Parathyroid adenoma (tissue), 2 donors: ENCODE measurements around the gene LRRC8B.
"Not testable (repeated sequence)": the region's sequence is repeated elsewhere in the genome, so short reads cannot be mapped to it uniquely, and the experiment has no call there.

Experiments used
- H2AFZ ChIP-seq: fragments of 300-600 bp; sonication (generic); one replicate; pipeline ENCODE4 v1.7.0; 2017; ENCODE audit warnings: antibody characterized with exemption, mild to moderate bottlenecking
- H3K27ac ChIP-seq: fragments of 300-600 bp; sonication (generic); one replicate; pipeline ENCODE4 v1.7.0; 2017
- H3K27me3 ChIP-seq: fragments of 300-600 bp; sonication (generic); one replicate; pipeline ENCODE4 v1.7.0; 2017; ENCODE audit warnings: low read length; ENCODE audit not compliant: control insufficient read depth, insufficient read depth
- H3K36me3 ChIP-seq: fragments of 300-600 bp; sonication (generic); one replicate; pipeline ENCODE4 v1.7.0; 2017; ENCODE audit warnings: low read length; ENCODE audit not compliant: control insufficient read depth, insufficient read depth
- H3K4me1 ChIP-seq: fragments of 300-600 bp; sonication (generic); one replicate; pipeline ENCODE4 v1.7.0; 2017; ENCODE audit warnings: control low read depth
- H3K4me2 ChIP-seq: fragments of 300-600 bp; sonication (generic); one replicate; pipeline ENCODE4 v1.7.0; 2017; ENCODE audit warnings: low read length
- H3K4me3 ChIP-seq: fragments of 300-600 bp; sonication (generic); one replicate; pipeline ENCODE4 v1.7.0; 2017; ENCODE audit warnings: low read depth, low read length
- H3K79me2 ChIP-seq: fragments of 300-600 bp; sonication (generic); one replicate; pipeline ENCODE4 v1.7.0; 2017; ENCODE audit warnings: control low read depth
- H3K9ac ChIP-seq: fragments of 300-600 bp; sonication (generic); one replicate; pipeline ENCODE4 v1.7.0; 2017; ENCODE audit warnings: mild to moderate bottlenecking
- H3K9me3 ChIP-seq: fragments of 300-600 bp; sonication (generic); one replicate; pipeline ENCODE4 v1.7.0; 2017; ENCODE audit warnings: low read length; ENCODE audit not compliant: control insufficient read depth
- TF ChIP-seq, protein P1 (sequence below): fragments of 300-600 bp; sonication (generic); IDR thresholded peaks from one replicate; pipeline ENCODE4 v1.7.0; 2017; ENCODE audit warnings: antibody characterized with exemption, mild to moderate bottlenecking
- donor health status: primary hyperparathyroidism.

The LRRC8B gene

GRCh38 chr1:89512996-89513720, 11.5 kb upstream of the LRRC8B start:
- H3K27me3 ChIP-seq: no peaks in the 10 kb centered on the region
- no peak overlapping the region for H3K4me3 ChIP-seq
- H2AFZ ChIP-seq: no peak overlapping the region
- TF ChIP-seq, protein P1, sequence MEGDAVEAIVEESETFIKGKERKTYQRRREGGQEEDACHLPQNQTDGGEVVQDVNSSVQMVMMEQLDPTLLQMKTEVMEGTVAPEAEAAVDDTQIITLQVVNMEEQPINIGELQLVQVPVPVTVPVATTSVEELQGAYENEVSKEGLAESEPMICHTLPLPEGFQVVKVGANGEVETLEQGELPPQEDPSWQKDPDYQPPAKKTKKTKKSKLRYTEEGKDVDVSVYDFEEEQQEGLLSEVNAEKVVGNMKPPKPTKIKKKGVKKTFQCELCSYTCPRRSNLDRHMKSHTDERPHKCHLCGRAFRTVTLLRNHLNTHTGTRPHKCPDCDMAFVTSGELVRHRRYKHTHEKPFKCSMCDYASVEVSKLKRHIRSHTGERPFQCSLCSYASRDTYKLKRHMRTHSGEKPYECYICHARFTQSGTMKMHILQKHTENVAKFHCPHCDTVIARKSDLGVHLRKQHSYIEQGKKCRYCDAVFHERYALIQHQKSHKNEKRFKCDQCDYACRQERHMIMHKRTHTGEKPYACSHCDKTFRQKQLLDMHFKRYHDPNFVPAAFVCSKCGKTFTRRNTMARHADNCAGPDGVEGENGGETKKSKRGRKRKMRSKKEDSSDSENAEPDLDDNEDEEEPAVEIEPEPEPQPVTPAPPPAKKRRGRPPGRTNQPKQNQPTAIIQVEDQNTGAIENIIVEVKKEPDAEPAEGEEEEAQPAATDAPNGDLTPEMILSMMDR: no peak
- no peak overlapping the region for H3K9ac ChIP-seq
- no peaks in the 10 kb centered on the region for H3K9me3 ChIP-seq
- no peaks in the 10 kb centered on the region for H3K79me2 ChIP-seq
- H3K4me2 ChIP-seq: no peak overlapping the region
- no peak overlapping the region for H3K27ac ChIP-seq
- no peaks in the 10 kb centered on the region for H3K4me1 ChIP-seq
- H3K36me3 ChIP-seq: no peaks in the 10 kb centered on the region

- H3K4me2 ChIP-seq: no peak overlapping the region
- H3K36me3 ChIP-seq: no peaks in the 10 kb centered on the region
- H3K9me3 ChIP-seq: no peaks in the 10 kb centered on the region
- H3K4me3 ChIP-seq: no peak overlapping the region
- TF ChIP-seq, protein P1: no peak
- H2AFZ ChIP-seq: no peak overlapping the region
- no peaks in the 10 kb centered on the region for H3K4me1 ChIP-seq
- H3K27me3 ChIP-seq: no peaks in the 10 kb centered on the region
- no peaks in the 10 kb centered on the region for H3K79me2 ChIP-seq
- no peak overlapping the region for H3K9ac ChIP-seq
- no peak overlapping the region for H3K27ac ChIP-seq
Observed at GRCh38 chr1:89516055-89516454, 8.6 kb upstream of the LRRC8B start.

DNA sequence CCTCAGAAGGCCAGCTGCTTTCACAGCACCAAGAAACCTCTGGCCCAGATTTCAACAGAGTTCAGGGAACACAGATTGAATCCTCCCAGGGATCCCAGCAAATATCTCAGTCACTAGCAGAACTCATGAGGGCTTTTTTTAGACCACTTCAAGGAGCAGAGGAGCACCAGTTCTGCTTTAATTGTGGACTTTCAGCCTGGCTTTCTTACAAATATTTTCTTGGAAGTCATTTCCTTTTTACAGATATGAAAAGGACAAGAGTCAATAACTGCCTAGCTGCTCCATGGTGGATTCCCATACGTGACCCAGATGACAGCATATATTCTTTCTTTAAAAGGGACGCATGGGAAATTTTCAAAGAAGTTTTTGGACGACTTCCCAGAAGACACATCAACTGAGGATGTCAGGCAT, 6.4 kb upstream of the LRRC8B start:
- Histone ChIP-seq H3K4me2 (no peak overlapping the region), H3K27me3 (no peaks in the 10 kb centered on the region), H3K27ac (peak overlapping the region; percentile 32), H3K4me3 (no peak overlapping the region), H3K9ac (no peak overlapping the region), H3K79me2 (no peaks in the 10 kb centered on the region), H3K9me3 (no peaks in the 10 kb centered on the region), H3K36me3 (no peaks in the 10 kb centered on the region), H3K4me1 (no peaks in the 10 kb centered on the region), H2AFZ (no peak overlapping the region)
- TF ChIP-seq, protein P1: no peak

GRCh38 chr1:89519779-89520358, 4.8 kb upstream of the LRRC8B start:
- no peak overlapping the region for H3K27ac ChIP-seq

DNA sequence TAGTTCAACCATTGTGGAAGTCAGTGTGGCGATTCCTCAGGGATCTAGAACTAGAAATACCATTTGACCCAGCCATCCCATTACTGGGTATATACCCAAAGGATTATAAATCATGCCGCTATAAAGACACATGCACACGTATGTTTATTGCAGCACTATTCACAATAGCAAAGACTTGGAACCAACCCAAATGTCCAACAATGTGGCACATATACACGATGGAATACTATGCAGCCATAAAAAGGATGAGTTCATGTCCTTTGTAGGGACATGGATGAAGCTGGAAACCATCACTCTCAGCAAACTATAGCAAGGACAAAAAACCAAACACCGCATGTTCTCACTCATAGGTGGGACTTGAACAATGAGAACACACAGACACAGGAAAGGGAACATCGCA, 2.7 kb upstream of the LRRC8B start:
- H3K4me3 ChIP-seq, H3K27me3 ChIP-seq, H3K27ac ChIP-seq, H3K4me2 ChIP-seq, H3K36me3 ChIP-seq, H3K9me3 ChIP-seq, H3K4me1 ChIP-seq, H3K9ac ChIP-seq, H3K79me2 ChIP-seq, H2AFZ ChIP-seq: not testable (repeated sequence)

More at GRCh38 chr1:89519779-89520358, 4.8 kb upstream of the LRRC8B start:
- Histone ChIP-seq H3K9ac (no peak overlapping the region), H3K36me3 (no peaks in the 10 kb centered on the region), H3K27me3 (no peaks in the 10 kb centered on the region), H3K4me1 (no peaks in the 10 kb centered on the region), H3K4me3 (no peak overlapping the region), H3K9me3 (no peaks in the 10 kb centered on the region), H3K4me2 (no peak overlapping the region), H2AFZ (no peak overlapping the region), H3K79me2 (no peaks in the 10 kb centered on the region)
- TF ChIP-seq, protein P1: peak; percentile 31
